22Rv1 (cell line): ENCODE data around the gene FAT2.

Source experiments
- H3K27ac ChIP-seq: fragments of 450-650 bp; 2 replicates; pipeline ENCODE4 v1.5.1; 2017
- CTCF ChIP-seq: fragments of 450-650 bp; IDR thresholded peaks from 2 replicates; pipeline ENCODE4 v1.5.1; 2017; ENCODE audit warnings: mild to moderate bottlenecking
- ZFX ChIP-seq: fragments of 450-650 bp; IDR thresholded peaks from 2 replicates; pipeline ENCODE4 v1.6.1; 2017; ENCODE audit warnings: antibody characterized with exemption, borderline replicate concordance

Gene FAT2

GRCh38 chr5:151600069-151600665 lies 9.0 kb upstream of the FAT2 start:
- no peak for TF ChIP-seq CTCF
- no peak for TF ChIP-seq ZFX
- no peak overlapping the region for H3K27ac ChIP-seq

GRCh38 chr5:151598984-151599383 lies 7.9 kb upstream of the FAT2 start:
- no peak for TF ChIP-seq CTCF
- no peak for TF ChIP-seq ZFX

GRCh38 chr5:151598549-151598948 lies 7.4 kb upstream of the FAT2 start:
- no peak overlapping the region for H3K27ac ChIP-seq
- TF ChIP-seq ZFX (no peak), CTCF (no peak)

More at GRCh38 chr5:151598984-151599383, 7.9 kb upstream of the FAT2 start:
- no peak overlapping the region for H3K27ac ChIP-seq

- TF ChIP-seq CTCF (no peak), ZFX (no peak)
- H3K27ac ChIP-seq: no peak overlapping the region
These were observed 6.6 kb upstream of the FAT2 start for GRCh38 chr5:151597749-151598148.

GRCh38 chr5:151596828-151597539 lies 5.9 kb upstream of the FAT2 start:
- TF ChIP-seq ZFX: no peak
- no peak for TF ChIP-seq CTCF
- no peak overlapping the region for H3K27ac ChIP-seq

- TF ChIP-seq CTCF: no peak
- TF ChIP-seq ZFX: no peak
These were observed 4.3 kb upstream of the FAT2 start for GRCh38 chr5:151595411-151595826.

GRCh38 chr5:151592855-151593408 lies 1.8 kb upstream of the FAT2 start:
- H3K27ac ChIP-seq: no peak overlapping the region
- TF ChIP-seq ZFX (no peak), CTCF (no peak)

More at GRCh38 chr5:151595411-151595826, 4.3 kb upstream of the FAT2 start:
- H3K27ac ChIP-seq: no peak overlapping the region
